ENCODE data around the gene PLEKHD1.
"Not testable (repeated sequence)": the region's sequence is repeated elsewhere in the genome, so short reads cannot be mapped to it uniquely, and the experiment has no call there.

PLEKHD1 gene

DNA sequence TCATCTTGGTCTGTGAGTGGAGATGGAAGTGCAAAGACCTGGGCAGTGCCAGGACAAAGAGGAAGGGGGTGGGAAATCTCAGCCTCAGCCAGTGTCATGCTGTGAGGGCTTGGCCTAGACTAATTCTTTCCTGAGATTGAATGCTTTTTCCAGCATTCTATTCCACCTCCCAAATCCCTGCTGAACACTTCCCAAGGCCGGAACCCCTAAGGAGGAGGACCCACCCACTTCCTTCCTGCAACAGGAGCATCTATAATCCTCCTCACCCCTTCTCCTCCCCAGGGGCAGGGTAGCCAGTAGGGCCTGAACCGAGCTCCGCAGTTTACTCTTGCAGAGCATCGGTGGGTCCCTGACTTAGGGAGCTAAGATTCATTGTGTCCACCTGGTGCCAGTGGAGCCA, 3.2 kb downstream of the PLEKHD1 start:
- Mint-ChIP-seq H3K36me3 (ENCODE audit: insufficient read depth) (peaks cover under 1% of the 10 kb centered on the region), H3K27me3 (peaks cover 31 to 58% of the 10 kb centered on the region in 2 donors), H3K4me1 (ENCODE audit: low read depth in 2 of 2) (no peaks in the 10 kb centered on the region), H3K4me3 (no peak overlapping the region), H3K9me3 (no peaks in the 10 kb centered on the region), H3K27ac (no peak overlapping the region)
- no peak for DNase-seq
- ATAC-seq (replicated peaks) = no peak

DNA sequence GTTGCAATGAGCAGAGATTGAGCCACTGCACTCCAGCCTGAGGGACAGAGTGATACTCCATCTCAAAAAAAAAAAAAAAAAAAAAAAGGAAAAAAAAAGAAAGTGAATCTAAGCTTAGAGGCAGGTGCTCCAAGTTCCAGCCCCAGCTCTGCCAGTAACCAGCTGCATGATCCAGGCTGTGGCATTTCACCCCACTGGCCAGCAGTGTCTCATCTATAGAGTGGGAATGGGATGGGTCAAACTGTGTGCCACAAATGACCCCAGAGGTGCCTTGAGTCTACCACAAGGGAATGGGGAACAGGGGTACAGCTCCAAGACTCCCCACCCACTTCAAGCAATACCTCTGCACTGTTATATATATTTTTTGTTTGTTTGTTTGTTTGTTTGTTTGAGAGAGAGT, 5.0 kb downstream of the PLEKHD1 start:
- H3K27ac Mint-ChIP-seq = no peak overlapping the region
- DNase-seq (no peak), ATAC-seq (replicated peaks) (no peak)
- H3K36me3 Mint-ChIP-seq (ENCODE audit: insufficient read depth) = no peaks in the 10 kb centered on the region
- no peaks in the 10 kb centered on the region for H3K4me1 Mint-ChIP-seq (ENCODE audit: low read depth in 2 of 2)
- H3K4me3 Mint-ChIP-seq = no peak overlapping the region
- no peaks in the 10 kb centered on the region for H3K9me3 Mint-ChIP-seq
- H3K27me3 Mint-ChIP-seq = peaks cover 23 to 61% of the 10 kb centered on the region in 2 donors

DNA sequence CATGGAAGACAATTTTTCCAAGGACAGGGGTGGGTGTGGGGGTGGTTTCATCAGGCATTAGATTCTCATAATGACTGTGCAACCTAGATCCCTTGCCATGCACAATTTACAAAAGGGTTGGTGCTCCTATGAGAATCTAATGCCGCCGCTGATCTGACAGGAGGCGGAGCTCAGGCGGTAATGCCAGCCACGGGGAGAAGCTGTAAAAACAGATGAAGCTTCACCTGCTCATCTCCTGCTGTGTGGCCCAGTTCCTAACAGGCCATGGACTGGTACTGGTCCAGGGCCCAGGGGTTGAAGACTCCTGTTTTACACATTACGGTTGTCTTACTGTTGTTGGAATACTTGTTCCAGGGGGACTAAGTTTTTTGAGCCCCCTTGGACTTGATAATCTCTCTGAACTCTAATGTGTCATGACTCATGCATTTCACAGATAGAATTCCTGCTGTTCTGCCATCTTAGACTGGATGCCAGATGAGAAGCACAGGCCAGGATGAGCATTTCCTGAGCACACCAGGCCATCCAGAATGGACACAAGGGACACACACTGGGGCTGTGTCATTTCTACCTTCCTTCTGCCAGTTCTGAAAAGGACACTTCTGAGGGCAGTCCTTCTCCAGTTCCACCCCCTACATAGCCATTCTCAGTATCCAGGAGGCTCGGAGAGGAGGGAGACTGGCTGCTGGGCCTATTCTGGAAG, 5.8 kb downstream of the PLEKHD1 start:
- DNase-seq = no peak
- ATAC-seq (replicated peaks) = no peak
- Mint-ChIP-seq H3K4me3 (no peak overlapping the region), H3K9me3 (no peaks in the 10 kb centered on the region), H3K4me1 (ENCODE audit: low read depth in 2 of 2) (no peaks in the 10 kb centered on the region), H3K36me3 (ENCODE audit: insufficient read depth) (no peaks in the 10 kb centered on the region), H3K27me3 (peaks cover 22 to 66% of the 10 kb centered on the region in 2 donors), H3K27ac (no peak overlapping the region)

DNA sequence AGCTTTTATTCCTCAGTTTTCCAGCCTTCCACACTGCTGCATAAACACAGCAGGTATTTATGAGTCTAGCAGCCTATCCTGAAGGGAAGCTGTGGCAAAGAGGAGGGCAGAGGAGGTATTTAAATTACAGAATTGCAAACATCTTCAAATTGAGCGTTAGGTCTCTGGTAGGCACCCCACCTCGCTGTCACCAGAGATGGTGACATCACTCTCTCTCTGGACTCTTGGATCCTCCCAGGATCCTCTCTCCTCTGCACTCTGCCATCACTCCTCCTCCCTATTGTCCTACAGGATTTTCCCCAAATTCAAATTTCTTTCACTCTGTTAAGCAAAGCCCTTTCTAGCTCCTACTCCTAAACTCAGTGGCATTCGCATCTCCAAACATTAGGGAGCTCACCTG, 6.7 kb downstream of the PLEKHD1 start:
- H3K36me3 Mint-ChIP-seq (ENCODE audit: insufficient read depth) = no peaks in the 10 kb centered on the region
- H3K27me3 Mint-ChIP-seq = peaks cover 14 to 66% of the 10 kb centered on the region in 2 donors
- ATAC-seq (replicated peaks) = no peak
- H3K27ac Mint-ChIP-seq = no peak overlapping the region
- no peak overlapping the region for H3K4me3 Mint-ChIP-seq
- H3K9me3 Mint-ChIP-seq = no peaks in the 10 kb centered on the region
- no peaks in the 10 kb centered on the region for H3K4me1 Mint-ChIP-seq (ENCODE audit: low read depth in 2 of 2)
- DNase-seq = no peak

DNA sequence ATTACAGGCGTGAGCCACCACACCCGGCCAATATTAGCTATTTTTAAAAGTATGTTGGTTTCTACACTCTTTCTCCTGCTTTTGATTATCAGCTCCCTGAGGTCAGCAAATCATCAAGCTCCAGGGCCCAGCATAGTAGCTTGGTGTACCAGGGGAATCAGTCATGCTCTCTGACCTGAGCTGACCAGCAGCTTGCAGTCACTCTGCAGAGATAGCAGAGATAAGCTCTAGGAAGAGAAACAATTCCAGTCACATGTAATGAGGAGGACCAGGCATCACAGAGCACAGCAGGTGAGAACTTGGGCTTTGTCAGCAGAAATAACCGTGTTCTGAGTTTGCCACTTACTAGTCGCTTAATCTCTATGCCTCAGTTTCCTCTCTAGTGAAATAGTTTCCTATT, 8.5 kb downstream of the PLEKHD1 start:
- Mint-ChIP-seq H3K27me3 (peaks cover 0 to 59% of the 10 kb centered on the region in 2 donors), H3K36me3 (ENCODE audit: insufficient read depth) (no peaks in the 10 kb centered on the region), H3K4me3 (no peak overlapping the region), H3K4me1 (ENCODE audit: low read depth in 2 of 2) (no peaks in the 10 kb centered on the region), H3K27ac (no peak overlapping the region), H3K9me3 (no peaks in the 10 kb centered on the region)
- DNase-seq (no peak), ATAC-seq (replicated peaks) (no peak)

DNA sequence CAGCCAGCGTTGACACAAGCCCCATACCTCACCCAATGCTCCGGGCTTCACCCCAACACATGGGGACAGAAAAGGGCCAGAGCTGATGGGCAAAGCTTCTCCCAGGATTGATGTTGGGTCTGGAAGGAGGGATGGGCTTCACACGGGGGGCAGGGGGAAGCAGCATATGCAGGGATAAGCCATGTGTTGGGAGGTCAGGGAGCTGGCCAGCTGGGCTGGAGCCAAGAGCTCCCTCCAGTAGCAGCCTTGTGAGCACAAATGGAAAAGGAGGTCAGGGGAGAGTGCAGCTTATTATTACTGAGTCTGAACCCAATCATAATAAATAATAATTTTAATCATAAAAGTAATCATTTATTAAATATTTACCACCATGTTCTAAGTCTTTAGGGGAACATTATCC, 9.3 kb downstream of the PLEKHD1 start:
- H3K27me3 Mint-ChIP-seq = peaks cover 0 to 52% of the 10 kb centered on the region in 2 donors
- H3K9me3 Mint-ChIP-seq = no peaks in the 10 kb centered on the region
- ATAC-seq (replicated peaks) (no peak), DNase-seq (no peak)
- no peak overlapping the region for H3K4me3 Mint-ChIP-seq
- H3K4me1 Mint-ChIP-seq (ENCODE audit: low read depth in 2 of 2) = no peaks in the 10 kb centered on the region
- H3K36me3 Mint-ChIP-seq (ENCODE audit: insufficient read depth) = no peaks in the 10 kb centered on the region
- no peak overlapping the region for H3K27ac Mint-ChIP-seq

DNA sequence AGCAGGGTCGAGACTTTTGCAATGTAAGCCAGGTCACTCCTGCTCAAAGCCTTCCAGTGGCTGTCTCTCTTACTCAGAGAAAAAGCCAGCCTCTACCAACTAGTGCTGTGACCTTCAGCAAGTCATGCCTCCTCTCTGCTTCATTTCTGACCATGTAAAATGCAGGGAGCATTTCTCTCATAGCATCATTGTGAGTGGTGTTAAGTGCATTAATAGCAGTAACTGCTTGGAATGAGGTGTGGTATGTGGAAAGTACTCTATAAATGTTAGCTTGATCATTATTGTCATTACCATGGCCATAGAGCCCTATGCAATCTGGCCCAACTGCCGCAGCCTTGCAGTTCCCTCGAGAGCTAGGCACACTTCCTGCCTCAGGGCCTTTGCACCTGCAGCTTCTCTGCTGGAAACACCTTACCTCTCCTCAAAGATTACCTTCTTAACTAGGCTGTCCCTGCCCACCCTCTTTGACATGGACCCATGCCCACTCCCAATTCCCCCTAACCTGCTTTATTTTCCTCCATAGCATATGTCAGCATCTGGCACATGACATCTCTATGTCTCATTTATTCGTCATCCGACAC, 10.9 kb downstream of the PLEKHD1 start:
- Mint-ChIP-seq H3K27ac (no peak overlapping the region), H3K27me3 (peaks cover 0 to 61% of the 10 kb centered on the region in 2 donors), H3K4me1 (ENCODE audit: low read depth in 2 of 2) (no peaks in the 10 kb centered on the region), H3K9me3 (no peaks in the 10 kb centered on the region), H3K36me3 (ENCODE audit: insufficient read depth) (no peaks in the 10 kb centered on the region), H3K4me3 (no peak overlapping the region)
- ATAC-seq (replicated peaks) = no peak
- DNase-seq = no peak

DNA sequence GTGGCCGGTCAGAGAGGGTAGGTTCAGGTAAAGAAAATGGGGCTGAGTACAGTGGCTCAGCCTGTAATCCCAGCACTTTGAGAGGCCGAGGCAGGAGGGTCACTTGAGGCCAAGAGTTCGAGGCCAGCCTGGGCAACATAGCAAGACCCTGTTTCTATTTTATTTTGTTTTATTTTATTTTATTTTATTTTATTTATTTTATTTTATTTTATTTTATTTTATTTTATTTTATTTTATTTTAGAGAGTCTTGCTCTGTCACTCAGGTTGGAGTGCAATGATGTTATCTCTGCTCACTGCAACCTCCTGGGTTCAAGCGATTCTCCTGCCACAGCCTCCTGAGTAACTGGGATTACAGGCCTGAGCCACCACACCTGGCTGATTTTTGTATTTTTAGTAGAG, 13.3 kb downstream of the PLEKHD1 start:
- H3K36me3 Mint-ChIP-seq (ENCODE audit: insufficient read depth); H3K4me1 Mint-ChIP-seq (ENCODE audit: low read depth in 2 of 2); H3K27ac Mint-ChIP-seq; DNase-seq; ATAC-seq (replicated peaks); H3K9me3 Mint-ChIP-seq; H3K4me3 Mint-ChIP-seq: not testable (repeated sequence)
- H3K27me3 Mint-ChIP-seq = peaks cover 0 to 79% of the 10 kb centered on the region in 2 donors

DNA sequence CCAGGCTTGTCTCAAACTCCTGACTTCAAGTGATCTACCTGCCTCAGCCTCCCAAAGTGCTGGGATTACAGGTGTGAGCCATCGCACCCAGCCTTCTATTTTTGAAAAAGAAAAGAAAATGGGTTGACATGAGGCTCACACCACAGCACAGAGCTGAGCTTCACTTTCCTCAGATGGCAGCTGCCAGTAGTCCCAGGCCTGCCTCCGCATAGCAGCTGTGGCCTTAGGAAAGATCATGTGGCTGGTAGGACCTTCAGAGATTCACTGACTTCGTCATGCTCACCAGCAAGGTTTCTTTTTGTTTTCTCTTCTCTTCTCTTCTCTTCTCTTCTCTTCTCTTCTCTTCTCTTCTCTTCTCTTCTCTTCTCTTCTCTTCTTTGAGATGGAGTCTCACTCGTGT, 13.8 kb downstream of the PLEKHD1 start:
- ATAC-seq (replicated peaks); DNase-seq; H3K27ac Mint-ChIP-seq; H3K4me1 Mint-ChIP-seq (ENCODE audit: low read depth in 2 of 2); H3K36me3 Mint-ChIP-seq (ENCODE audit: insufficient read depth); H3K9me3 Mint-ChIP-seq; H3K4me3 Mint-ChIP-seq: not testable (repeated sequence)
- H3K27me3 Mint-ChIP-seq = peaks cover 0 to 77% of the 10 kb centered on the region in 2 donors

DNA sequence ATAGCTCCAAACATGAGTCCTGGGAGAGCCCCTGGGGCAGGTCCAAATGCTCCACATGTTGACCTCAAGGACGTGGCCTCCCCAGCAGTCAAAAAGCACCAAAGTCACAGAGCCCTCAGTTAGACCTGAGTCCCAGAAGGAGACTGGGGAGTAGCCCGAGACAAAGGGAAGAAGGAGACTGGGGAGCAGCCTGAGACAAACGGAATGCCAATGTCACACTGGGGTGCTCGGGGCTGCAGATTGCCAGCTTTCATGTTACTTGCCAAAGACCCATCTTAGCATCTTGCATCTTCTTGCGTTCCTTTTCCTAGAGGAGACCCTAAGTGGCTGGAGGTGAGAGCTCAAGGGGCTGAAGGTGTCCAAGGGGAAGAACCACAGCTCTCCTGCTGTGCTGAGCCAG, 14.9 kb downstream of the PLEKHD1 start:
- H3K4me1 Mint-ChIP-seq (ENCODE audit: low read depth in 2 of 2) = no peaks in the 10 kb centered on the region
- ATAC-seq (replicated peaks) (no peak), DNase-seq (no peak)
- peaks cover 0 to 66% of the 10 kb centered on the region in 2 donors for H3K27me3 Mint-ChIP-seq
- no peaks in the 10 kb centered on the region for H3K9me3 Mint-ChIP-seq
- H3K27ac Mint-ChIP-seq = no peak overlapping the region
- H3K36me3 Mint-ChIP-seq (ENCODE audit: insufficient read depth) = no peaks in the 10 kb centered on the region
- H3K4me3 Mint-ChIP-seq = no peak overlapping the region

DNA sequence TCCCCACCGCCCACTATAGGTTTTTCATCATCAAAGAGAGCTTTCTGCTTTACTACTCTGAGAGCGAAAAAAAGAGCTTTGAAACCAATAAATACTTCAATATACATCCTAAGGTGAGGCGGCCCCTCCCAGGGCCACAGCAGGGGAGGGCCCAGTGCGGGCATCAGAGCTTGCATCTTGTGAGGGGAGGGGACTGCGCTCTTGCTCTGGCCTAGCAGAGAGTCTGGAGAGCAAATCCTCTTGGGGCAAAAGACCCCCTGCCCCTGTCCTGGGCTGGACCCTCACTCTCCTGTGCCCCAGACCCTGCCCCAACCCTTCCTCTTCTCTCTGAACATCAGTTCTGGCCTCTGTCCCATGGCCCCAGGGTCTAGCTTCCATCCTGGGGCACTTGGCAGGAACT, 15.6 kb downstream of the PLEKHD1 start:
- no peak for DNase-seq
- Mint-ChIP-seq H3K4me3 (no peak overlapping the region), H3K27ac (no peak overlapping the region), H3K27me3 (peaks cover 0 to 59% of the 10 kb centered on the region in 2 donors), H3K36me3 (ENCODE audit: insufficient read depth) (no peaks in the 10 kb centered on the region), H3K4me1 (ENCODE audit: low read depth in 2 of 2) (no peaks in the 10 kb centered on the region), H3K9me3 (no peaks in the 10 kb centered on the region)
- ATAC-seq (replicated peaks) = no peak

DNA sequence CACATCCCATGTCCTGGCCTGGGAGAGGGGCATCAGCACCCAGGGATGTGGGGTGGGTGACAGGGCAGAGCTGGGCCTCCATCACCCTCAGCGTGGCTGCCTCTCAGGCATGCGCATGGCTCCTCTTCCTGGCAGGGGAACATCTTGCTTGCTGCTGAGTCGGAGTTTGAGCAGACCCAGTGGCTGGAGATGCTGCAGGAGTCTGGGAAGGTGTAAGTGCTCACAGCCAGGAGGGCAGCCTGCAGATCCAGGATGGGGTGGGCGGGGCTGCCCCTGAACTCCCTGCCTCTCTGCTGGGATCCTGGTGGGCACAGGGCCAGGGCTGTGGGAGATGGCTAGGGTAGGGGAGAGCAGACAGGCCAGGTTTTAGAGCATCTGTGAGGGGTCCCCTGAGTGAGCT, 16.2 kb downstream of the PLEKHD1 start:
- Mint-ChIP-seq H3K36me3 (ENCODE audit: insufficient read depth) (no peaks in the 10 kb centered on the region), H3K9me3 (no peaks in the 10 kb centered on the region), H3K4me3 (no peak overlapping the region), H3K4me1 (ENCODE audit: low read depth in 2 of 2) (no peaks in the 10 kb centered on the region), H3K27ac (no peak overlapping the region), H3K27me3 (peaks cover 0 to 53% of the 10 kb centered on the region in 2 donors)
- no peak for DNase-seq
- ATAC-seq (replicated peaks) = no peak

DNA sequence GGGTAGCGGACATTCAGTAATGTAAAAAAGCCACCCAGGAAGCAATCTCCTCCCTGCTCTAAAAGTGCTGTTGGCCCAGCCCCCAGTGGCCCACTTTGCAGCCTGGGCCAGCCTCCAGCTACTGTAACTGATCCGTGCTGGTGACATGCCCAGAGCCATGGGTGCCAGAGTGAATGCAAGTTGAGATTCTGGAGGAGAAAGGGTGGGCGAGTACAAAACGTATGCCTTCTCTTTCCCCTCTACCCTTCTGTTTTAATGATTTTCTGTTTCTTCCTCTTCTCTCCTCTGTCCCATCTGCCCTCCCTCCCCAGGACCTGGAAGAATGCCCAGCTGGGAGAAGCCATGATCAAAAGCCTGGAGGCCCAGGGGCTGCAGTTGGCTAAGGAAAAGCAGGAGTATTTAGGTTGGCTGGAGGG, 16.9 kb downstream of the PLEKHD1 start:
- peaks cover 0 to 49% of the 10 kb centered on the region in 2 donors for H3K27me3 Mint-ChIP-seq

DNA sequence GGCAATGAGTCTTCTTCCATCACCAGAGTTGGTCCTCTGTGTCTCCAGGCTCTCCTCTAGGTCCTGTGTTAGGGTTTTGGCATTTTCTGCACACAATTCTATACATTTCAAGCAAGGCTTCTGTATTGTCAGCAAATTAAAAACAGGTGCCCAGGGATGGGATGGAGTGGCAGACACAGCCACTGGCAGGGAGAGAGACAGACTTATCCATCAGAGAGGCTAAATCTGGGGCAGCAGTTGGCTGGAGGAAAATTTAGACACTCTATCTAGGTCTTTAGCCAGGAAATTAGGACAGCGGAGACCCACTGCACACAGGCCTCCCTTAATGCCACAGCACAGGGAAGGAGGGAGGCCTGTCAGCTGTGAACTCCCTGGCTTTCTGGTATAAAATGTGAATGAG, 20.2 kb downstream of the PLEKHD1 start:
- H3K4me3 Mint-ChIP-seq = no peak overlapping the region
- no peaks in the 10 kb centered on the region for H3K9me3 Mint-ChIP-seq
- ATAC-seq (replicated peaks) = no peak
- no peaks in the 10 kb centered on the region for H3K4me1 Mint-ChIP-seq (ENCODE audit: low read depth in 2 of 2)
- peaks cover 0 to 30% of the 10 kb centered on the region in 2 donors for H3K27me3 Mint-ChIP-seq
- no peak overlapping the region for H3K27ac Mint-ChIP-seq
- no peak for DNase-seq
- H3K36me3 Mint-ChIP-seq (ENCODE audit: insufficient read depth) = no peaks in the 10 kb centered on the region

More for the DNA sequence above, 16.9 kb downstream of the PLEKHD1 start:
- Mint-ChIP-seq H3K4me3 (no peak overlapping the region), H3K36me3 (ENCODE audit: insufficient read depth) (no peaks in the 10 kb centered on the region), H3K9me3 (no peaks in the 10 kb centered on the region), H3K27ac (no peak overlapping the region), H3K4me1 (ENCODE audit: low read depth in 2 of 2) (no peaks in the 10 kb centered on the region)
- DNase-seq (no peak), ATAC-seq (replicated peaks) (no peak)

Data from effector memory CD8-positive, alpha-beta T cell (primary cell).